22Rv1 (cell line): ENCODE data around the gene FDX2.

Source experiments
- H3K27ac ChIP-seq: fragments of 450-650 bp; 2 replicates; pipeline ENCODE4 v1.5.1; 2017
- CTCF ChIP-seq: fragments of 450-650 bp; IDR thresholded peaks from 2 replicates; pipeline ENCODE4 v1.5.1; 2017; ENCODE audit warnings: mild to moderate bottlenecking
- ZFX ChIP-seq: fragments of 450-650 bp; IDR thresholded peaks from 2 replicates; pipeline ENCODE4 v1.6.1; 2017; ENCODE audit warnings: antibody characterized with exemption, borderline replicate concordance

FDX2 gene

GRCh38 chr19:10289836-10290356 is 25.9 kb downstream of the FDX2 start, which contains the start of gene ICAM5:
ICAM5 (plus strand) TSS chr19:10289952; CDS start chr19:10290044, 92 bp downstream.
- H3K27ac ChIP-seq = peak within 1 kb of the TSS; percentile 87
- no peak for TF ChIP-seq CTCF
- TF ChIP-seq ZFX = no peak

- peak overlapping the region; percentile 87 for H3K27ac ChIP-seq
- TF ChIP-seq CTCF (no peak), ZFX (no peak)
Observed at GRCh38 chr19:10289167-10289835, 26.5 kb downstream of the FDX2 start.

- H3K27ac ChIP-seq = peak overlapping the region; percentile 87
- TF ChIP-seq ZFX = no peak
- TF ChIP-seq CTCF = no peak
Observed at GRCh38 chr19:10288662-10289166, 27.1 kb downstream of the FDX2 start.

GRCh38 chr19:10286803-10287737 is 28.7 kb downstream of the FDX2 start, which contains the start of gene ICAM4:
ICAM4 (plus strand) TSS chr19:10286955; CDS start chr19:10287013, 58 bp downstream.
- TF ChIP-seq CTCF (no peak), ZFX (no peak)
- no peak within 1 kb of the TSS for H3K27ac ChIP-seq

GRCh38 chr19:10285393-10285792 is 30.4 kb downstream of the FDX2 start:
- H3K27ac ChIP-seq = no peak overlapping the region
- TF ChIP-seq ZFX (no peak), CTCF (no peak)

- H3K27ac ChIP-seq = no peak overlapping the region
- TF ChIP-seq CTCF (no peak), ZFX (no peak)
Observed at GRCh38 chr19:10284960-10285278, 30.9 kb downstream of the FDX2 start.
